Thyroid gland (tissue), 4 donors: Measurements from ENCODE around the gene DMGDH.

Experiments used
- POLR2A ChIP-seq, 2 donors: fragments of 450-650 bp; IDR thresholded peaks; one replicate each; pipeline ENCODE4 v1.6.1; 2017; ENCODE audit warnings: antibody characterized with exemption in 2 of 2, mild to moderate bottlenecking in 2 of 2, moderate library complexity in 1 of 2
- TF ChIP-seq, protein P1 (sequence below), 6 experiments: fragments of 200-600 bp in 3 of 6; fragments of 450-650 bp in 3 of 6; sonication (generic) in 3 of 6; IDR thresholded peaks; one replicate each; pipeline ENCODE4 v1.5.1; 2016 to 2019; ENCODE audit warnings: antibody characterized with exemption in 6 of 6, mild to moderate bottlenecking in 2 of 6, inconsistent platforms in 1 of 6, moderate library complexity in 1 of 6

DNA sequence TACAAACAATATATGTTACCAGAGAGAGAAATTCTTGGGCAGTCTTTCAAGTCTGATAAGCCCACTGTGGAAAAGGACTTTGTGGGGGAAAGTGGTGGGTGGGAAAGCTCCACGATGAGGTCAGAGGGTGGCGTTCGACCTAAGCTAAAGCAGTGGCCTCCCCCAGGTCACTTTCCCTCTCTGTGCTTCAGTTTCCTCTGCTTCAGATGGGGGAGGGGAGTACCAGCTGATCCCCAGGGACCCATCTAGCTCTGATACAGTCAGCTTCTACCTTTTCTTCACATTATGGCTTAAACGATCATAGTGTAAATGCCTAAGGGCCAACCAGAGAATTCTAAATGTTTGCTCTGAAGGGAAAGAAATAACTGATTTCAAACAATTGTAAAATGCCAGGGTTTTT lies 47.7 kb downstream of the DMGDH start:
- no peak for TF ChIP-seq POLR2A (IDR thresholded peaks at IDR 0.05)
- TF ChIP-seq, protein P1, sequence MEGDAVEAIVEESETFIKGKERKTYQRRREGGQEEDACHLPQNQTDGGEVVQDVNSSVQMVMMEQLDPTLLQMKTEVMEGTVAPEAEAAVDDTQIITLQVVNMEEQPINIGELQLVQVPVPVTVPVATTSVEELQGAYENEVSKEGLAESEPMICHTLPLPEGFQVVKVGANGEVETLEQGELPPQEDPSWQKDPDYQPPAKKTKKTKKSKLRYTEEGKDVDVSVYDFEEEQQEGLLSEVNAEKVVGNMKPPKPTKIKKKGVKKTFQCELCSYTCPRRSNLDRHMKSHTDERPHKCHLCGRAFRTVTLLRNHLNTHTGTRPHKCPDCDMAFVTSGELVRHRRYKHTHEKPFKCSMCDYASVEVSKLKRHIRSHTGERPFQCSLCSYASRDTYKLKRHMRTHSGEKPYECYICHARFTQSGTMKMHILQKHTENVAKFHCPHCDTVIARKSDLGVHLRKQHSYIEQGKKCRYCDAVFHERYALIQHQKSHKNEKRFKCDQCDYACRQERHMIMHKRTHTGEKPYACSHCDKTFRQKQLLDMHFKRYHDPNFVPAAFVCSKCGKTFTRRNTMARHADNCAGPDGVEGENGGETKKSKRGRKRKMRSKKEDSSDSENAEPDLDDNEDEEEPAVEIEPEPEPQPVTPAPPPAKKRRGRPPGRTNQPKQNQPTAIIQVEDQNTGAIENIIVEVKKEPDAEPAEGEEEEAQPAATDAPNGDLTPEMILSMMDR (IDR thresholded peaks at IDR 0.05), result no peak
